Stromal cell of bone marrow (primary cell): ENCODE data around the gene SERINC1.

ENCODE experiments used
- DNase-seq: peaks from one replicate; pipeline ENCODE4 v3.0.0-alpha.2; 2012; ENCODE audit warnings: low read depth

Gene SERINC1

DNA sequence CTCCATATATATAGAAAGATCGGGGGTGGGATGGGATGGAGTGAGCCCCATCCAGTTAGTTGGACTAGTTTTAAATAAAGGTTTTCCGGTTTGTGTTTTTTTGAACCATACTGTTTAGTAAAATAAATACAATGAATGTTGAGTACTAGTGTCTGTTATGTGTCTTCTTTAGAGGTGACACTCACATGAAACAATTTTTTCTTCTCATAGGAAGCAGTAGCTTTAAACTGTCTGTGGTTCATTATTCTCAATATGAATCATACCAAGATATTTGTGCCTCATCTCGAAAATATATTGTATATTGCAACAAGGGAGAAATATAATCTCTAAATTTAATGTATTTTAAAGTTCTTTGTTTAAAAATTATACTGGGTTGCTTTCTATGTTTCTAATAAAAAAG is 38.8 kb downstream of the SERINC1 start:
- DNase-seq = no peak

DNA sequence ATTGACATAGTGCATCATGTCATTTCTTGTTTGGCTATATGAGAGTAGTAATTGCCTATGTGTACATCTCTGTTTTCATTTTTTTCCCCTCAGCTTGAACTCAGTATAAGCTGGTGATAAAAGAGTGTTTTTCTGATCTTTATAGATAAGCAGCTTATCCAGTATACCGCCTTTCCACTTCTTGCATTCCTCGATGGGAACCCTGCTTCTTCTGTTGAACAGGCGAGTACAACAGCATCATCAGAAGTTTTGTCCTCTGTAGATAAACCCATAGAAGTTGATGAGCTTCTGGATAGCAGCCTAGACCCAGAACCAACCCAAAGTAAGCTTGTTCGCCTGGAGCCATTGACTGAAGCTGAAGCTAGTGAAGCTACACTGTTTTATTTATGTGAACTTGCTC is 39.8 kb downstream of the SERINC1 start:
- DNase-seq = no peak

DNA sequence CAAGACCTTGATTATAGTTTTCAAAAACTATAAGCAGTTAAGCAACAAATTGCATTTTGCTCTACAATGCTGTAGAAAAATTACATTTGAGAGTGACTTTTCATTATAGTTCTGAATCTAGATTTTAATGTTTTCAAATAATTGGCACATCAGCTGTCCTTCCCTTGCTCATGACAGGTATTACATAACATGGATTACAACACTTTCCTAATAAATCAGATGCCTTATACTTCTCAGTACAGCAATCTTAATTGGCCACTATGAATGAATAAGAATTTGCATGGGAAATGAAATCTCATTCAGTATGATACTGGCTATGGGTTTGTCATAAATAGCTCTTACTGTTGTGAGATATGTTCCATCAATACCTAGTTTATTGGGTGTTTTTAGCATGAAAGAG is 42.3 kb downstream of the SERINC1 start:
- no peak for DNase-seq

DNA sequence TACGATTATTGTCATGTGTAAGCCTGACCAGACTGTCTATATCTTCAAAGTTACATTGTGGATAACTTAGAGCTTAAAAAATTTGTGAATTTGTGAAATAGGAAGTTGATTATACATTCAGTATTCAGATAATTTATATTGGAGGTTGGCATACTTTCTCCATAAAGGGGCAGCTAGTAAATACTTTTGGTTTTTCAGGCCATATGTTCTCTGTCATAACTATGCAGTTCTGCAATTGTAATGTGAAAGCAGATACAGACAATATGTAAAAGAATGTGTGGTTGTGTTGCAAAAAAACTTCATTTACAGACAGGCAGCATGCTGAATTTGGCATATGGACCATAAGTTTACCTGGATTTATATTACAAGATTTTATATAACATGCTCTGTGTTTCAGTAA is 42.8 kb downstream of the SERINC1 start:
- no peak for DNase-seq

DNA sequence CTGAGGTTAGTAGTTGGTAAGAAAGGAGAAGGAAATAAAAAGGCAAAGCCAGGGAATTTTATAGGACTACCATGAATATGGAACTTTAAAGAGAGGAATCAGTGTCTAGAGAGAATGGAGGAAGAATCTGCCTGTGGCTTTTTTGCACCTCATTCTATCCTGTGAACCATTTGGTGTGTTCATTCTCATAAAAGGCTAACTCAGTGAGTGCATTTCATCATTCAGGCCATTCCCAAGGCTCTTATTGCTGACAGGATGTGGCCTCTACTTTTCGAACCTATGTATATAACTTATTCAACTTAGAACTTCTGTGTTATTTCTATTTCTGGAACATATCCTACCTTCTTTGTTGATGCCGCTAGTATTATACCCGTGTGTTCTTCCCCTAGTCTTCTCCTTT is 45.0 kb downstream of the SERINC1 start:
- DNase-seq = no peak

DNA sequence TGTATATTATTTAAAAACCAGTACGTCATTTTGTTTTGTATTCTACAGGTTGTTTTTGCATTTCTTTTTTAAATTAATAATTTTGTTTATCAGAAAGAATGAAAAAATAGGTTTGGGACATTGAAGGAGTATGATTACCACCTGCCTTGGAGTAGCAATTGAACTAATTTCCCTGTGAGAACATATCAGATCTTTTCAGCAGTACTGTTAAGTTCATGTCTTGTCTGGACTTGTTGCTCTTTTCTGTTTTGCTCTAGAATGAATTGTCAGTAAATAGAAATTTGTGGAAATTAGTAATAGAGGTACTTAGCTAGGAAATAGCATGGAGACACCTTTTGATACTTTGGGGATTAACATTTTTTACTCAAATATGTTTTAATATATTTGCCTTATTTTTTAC is 47.9 kb downstream of the SERINC1 start:
- DNase-seq = no peak

DNA sequence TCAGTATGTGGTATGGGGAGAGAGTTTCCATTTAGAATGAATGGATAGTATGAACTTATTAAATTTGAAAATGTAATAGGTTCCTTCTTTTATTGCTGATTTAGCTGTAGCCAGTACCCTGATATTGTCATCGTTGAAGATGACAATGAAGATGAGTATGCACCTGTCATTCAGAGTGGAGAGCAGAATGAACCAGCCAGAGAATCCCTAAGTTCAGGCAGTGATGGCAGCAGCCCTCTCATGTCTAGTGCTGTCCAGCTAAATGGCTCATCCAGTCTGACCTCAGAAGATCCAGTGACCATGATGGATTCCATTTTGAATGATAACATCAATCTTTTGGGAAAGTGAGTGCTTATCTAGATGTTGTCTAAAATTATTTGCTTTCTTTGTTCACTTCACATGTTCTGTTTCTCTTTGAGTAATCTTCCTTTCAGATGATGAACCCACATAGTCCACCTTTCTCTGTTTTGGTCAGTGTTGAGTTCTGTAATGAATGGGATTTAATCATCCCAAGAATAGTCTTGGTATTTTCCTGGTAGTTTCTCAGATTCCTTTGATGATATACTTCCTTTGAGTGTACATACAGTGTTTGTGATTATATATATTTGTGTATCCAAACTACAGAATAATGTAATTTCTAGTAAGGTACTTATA is 48.9 kb downstream of the SERINC1 start:
- no peak for DNase-seq

DNA sequence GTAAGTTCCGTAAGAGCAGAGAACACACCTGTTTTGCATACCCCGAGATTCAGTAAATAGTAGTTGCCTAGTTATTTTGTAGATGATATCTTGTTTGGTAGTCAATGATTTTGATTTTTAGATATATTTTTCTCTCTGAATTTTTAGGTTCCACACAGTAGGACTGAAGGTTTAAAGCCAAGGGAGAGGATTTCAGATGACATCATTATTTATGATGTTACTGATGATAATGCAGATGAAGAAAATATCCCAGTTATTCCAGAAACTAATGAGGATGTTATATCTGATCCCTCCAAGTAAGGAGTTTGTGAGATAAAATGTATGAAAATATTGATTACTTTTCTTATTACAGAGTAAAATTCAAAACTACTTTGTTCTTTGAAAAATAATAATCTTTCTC is 49.6 kb downstream of the SERINC1 start:
- DNase-seq = no peak

DNA sequence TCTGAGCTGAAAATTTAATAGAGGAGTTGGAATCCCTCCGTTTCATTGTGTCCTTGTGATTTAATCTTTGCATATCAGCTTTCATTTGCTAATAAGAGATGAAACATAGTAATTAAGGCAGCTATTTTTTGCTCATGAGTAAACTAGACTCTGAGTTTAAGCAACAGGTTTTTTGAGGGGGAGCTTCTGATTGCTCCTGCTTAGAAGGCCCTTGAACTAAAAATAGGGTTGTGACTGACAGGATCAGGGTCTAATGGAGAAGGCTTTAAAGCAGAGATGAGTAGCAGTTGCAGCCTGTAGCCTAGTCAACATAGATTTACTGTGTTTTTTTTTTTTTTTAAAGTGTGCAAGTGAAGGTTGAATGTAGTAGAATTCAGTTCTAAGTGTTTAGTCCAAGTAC is 54.8 kb downstream of the SERINC1 start:
- DNase-seq = no peak

DNA sequence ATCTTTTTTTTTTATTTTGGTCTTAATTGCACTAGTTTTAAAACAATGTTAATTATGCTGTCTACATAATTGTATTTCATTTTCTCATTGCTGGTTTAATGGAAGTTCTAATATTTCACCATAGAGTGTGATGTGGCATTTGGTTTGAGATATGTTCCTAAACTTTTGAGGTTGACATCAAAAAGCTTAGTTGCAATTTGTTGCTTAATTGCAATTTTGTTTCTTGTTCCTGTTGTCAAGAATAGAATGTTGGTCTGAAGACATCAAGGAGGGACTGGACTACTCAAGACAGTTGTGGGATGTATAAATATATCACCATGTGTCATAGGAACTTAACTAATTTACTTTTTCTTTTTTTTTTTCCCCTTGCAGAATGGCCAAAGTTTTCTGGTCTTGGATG is 59.6 kb downstream of the SERINC1 start:
- DNase-seq = no peak

DNA sequence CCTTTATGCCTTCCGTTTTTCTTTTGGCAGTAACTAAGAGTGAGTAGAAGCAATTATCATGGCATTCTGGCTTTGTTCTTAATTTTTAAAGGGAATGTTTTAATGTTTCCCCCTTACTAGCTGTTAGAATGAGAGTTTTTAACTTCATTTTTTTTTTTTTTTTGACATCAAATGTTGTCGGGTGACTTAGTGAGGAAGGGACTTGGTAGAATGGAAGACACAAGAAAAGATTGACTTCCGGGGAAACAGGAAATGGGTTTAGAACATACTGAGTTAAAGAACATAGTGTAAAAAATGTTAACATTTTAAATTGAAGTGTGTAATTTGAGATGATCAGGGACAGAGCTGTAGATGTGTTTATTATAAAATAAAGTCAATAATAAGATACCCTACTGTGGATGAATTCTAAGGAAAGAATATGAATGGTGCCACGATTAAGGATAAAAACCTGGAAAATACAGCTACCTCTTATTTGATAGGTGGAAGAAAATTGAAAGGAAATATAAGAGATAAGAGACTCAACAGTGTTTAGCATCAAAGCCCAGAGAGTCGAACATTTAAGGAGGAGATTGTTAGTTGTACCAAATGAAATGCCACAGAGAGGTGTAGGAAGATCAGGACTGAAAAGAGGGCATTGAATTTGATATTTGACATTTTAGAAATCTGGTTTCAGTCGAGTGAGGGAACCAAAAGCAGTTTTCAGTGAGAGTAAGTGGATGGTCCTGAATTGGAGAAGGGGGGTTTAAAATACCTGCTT is 62.7 kb downstream of the SERINC1 start:
- no peak for DNase-seq

DNA sequence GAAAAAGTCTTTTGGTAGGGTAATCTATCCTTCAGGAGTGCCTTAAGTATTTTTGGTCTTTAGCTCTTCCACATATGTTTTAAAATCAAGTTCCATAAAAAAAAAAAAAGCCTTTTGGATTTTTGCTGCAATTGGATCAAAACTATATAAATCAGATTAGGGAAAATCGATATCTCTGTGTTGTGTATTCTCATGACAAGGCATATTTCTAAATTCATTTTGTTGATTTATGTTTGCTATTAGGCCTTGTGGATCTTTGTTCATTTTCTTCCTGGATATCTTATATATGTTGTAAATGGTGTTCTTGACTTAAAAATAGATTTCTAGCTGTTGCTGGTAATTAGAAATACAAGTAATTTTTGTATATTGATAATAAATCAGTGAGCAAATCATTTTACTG is 63.4 kb downstream of the SERINC1 start:
- no peak for DNase-seq

DNA sequence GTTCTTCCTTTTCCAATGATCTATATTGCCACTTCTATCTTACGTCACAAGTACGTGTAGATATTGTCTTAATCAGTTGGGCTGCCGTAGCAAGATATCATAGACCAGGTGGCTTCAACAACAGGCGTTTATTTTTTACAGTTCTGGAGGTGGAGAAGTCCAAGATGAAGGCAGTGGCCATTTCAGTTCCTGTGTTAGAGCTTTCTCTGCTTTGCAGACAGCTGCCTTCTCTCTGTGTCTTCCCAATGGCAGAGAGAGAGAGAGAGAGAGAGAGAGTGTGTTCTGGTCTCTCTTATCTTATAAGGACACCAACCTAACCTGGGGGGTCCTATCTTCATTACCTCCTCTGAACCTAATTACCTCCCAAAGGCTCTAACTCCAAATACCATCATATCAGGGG is 63.9 kb downstream of the SERINC1 start:
- no peak for DNase-seq

DNA sequence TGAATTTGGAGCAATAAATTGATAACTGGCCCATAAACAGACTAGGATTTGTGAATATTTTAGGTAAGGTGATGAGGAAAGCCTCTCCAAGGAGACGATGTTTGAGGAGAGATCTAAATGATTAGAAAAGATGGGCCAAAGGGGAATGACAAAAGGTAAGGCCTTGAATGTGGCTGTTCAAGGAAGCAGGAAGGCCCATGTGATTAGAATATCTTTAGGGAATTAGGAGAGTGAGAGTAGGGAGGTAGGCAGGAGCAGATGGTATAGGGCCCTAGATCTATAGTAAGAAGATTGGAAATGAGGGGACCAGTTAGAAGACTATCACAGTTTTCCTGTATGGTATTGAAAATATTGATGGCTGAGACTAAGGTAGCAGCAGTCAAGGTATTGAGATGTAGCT is 65.4 kb downstream of the SERINC1 start:
- DNase-seq = no peak

DNA sequence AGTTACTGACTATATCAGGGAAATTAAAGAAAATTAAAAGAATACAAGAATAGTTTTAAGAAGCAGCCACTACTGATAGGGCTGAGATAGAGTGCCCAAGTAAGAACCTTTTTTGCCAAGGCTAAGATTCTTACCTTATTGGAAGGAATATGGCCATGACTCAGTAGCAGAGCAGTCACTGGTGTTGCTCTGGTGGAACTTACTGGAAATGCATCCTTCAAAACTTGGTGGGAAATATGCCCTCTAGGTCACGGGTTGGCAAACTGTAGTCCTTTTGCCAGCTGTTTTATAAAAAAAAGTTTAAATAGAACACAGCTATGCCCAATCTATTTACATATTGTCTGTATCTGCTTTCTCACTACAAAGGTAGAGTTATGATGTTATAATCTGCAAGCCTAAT is 66.2 kb downstream of the SERINC1 start:
- DNase-seq = peak; percentile 8

DNA sequence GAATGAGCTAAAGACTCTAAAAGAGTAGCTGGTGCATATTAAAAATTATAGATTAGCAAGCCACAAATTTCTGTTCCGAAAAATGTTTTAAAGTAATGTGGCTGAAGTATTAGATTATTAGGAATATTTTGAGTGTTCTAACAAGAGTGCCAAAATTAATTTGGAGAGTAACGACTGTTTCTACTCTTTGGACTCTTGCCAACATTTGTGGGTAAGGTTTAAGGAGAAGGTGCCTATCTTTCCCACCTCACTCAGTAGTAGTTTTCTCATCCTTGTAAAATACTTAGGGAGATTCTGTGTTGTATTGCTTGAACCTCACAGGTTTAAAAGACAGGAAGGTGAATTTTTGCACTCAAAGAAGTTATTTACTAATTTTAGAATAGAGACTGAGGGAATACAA is 67.2 kb downstream of the SERINC1 start:
- DNase-seq = no peak

DNA sequence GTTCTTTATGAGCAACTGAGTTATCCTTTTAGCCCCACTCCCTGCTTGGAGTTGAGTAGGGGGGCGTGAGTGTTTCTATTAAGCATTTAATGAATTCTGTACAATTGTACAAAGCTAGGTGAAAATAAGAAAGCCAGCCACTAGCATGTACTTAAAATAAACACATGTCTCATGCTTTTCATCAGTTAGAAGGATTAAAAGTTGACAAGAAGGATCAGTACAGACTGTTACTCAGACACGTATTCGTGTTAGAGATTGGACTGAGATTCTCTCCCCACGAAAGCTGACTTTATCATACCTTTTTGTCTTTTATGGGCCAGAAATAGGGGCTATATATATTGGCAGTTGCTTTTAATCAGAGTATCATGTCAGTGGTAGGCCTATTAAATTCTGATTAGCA is 70.5 kb downstream of the SERINC1 start:
- DNase-seq = no peak

DNA sequence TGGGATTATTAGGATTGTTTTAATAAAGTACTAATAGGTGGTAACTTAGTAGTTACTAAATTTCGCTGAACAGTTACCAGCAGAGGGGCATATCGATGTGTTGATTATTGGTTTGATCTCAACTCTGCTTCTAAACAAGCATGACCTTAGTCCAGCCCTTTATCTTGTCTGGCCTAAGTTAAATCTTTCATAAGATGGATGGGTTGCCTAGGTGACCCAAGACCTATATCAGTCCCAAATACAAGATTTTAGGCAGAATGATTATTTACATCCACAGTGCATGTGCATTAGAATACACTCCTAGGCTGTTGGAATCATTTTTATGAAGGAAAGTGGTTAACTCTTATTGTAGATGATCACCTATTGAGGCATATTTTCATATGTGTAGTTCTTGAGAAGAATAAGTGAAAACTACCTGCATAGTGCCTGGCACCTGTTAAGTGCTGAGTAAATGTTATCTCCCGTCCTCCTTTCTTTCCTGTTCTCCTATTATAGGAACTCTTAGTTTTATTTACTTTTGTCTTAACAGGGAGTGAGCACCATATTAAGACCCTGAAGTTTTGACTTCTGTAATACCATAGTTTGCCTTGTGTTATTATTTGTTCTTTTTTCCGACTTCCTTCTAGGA is 71.0 kb downstream of the SERINC1 start:
- no peak for DNase-seq

DNA sequence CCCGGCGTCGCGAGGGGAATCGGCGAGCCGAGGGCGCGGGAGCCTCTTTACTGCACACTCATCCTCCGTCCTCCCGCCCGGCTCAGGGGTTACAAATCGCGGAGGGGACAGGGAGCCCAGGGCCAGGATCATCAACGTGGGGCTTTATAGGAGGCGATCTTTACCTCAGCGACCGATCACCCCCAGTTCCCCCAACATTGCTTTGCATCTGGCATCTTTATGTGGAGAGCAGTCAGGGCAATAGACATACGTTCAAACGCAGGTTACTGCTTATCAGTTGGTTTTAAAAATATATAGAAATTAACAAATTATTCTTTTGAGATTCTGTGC is 71.5 kb downstream of the SERINC1 start:
- no peak for DNase-seq

DNA sequence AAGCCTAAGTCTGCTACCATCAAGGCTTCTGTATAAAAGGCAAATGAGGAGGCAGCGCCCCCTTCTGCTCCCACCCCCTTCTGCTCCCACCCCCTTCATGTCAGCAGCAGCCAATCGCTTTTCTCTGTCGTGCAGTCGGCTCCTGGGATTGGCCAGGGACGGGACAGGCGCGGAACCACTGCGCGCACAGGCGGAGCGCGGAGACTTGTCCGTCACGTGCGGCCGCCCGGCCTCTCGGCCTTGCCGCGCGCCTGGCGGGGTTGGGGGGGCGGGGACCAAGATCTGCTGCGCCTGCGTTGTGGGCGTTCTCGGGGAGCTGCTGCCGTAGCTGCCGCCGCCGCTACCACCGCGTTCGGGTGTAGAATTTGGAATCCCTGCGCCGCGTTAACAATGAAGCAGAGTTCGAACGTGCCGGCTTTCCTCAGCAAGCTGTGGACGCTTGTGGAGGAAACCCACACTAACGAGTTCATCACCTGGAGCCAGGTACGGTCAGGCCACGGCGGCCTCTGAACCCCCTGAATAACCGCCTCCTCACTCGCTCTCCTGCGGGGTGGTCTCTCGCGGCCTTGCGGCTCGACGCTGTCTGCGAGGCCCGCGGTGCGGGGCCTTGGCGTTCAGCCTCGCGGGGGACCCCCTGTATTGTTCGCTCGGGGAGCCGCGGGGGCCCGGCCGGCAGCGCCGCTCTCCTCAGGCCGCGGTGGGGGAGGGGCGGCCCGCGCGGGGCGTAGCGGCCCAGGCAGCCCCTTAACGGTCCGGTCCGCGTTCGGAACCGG is 72.1 kb downstream of the SERINC1 start, which contains the start of gene HSF2:
HSF2 (plus strand) TSS at position 305 of the 773 bp plus-strand sequence; CDS start at position 391, 86 bp downstream.
- DNase-seq = peak; percentile 98

DNA sequence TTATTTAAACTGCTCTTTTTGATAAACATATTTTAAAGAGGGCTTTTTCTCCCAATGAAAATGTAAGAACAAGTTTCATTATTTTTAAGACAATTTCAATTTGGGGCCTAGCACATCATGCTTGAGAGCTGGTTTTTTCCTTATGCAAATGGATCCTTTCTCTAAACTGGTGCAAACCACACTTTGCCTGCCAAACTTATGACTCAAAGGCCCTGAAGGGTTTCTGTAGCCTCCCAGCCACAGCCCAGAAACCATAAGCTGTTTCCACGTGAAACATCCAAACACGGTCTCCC is 72.6 kb downstream of the SERINC1 start:
- no peak for DNase-seq

DNA sequence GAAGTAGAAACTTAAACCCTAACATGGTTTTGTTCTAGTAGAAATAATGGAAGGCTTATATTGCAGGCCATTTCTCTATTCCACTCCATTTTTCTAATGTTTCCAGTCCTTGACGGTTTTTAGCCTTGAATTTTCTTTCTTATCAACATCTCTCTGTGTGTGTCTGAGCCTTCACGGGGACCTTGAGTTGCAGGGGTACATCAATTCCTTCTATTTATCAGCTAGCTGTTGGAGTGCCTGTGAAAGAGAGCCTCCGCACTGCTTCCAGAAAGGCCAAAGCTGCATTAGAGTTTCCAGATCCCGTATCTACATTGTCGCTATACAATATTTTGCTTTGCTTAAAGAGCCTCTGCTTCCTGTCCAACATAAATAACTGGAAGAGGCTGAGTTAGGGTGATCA is 77.6 kb downstream of the SERINC1 start:
- no peak for DNase-seq

DNA sequence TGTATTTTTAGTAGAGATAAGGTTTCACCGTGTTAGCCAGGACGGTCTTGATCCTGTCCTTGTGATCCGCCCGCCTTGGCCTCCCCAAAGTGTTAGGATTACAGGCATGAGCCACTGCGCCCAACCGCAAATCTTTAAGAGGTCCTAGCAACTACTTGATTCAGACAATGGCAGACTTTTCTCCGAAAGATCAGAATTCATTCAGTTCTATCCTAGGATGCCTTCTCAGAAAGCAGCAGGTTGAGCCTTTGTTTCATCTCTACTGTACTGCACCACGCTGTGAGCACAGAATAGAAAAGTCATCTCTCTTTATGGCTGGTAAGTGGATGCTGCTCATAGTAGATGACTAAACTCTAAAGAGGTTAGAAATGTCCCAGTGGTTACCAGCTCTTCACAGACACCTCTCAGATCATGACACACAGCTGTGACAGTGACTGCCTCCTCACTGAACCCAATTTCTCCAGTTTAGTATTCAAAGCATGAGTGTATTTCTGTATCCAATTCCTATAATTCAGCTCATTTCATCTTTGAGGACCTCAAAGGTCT is 78.2 kb downstream of the SERINC1 start:
- no peak for DNase-seq
